ENCODE data around the gene DCHS1. TPM values are rescaled to one million over a fixed set of nuclear protein-coding genes. Genes with fewer than 3 reads are reported as not detected.

DCHS1 gene
- total RNA-seq, 1 experiment from 2014 or later, result 14.2 TPM

GRCh38 chr11:6629892-6630631, 25.5 kb downstream of the DCHS1 start (continued):
- TF ChIP-seq ZNF317 (CRISPR knock-in tag; IDR thresholded peaks at IDR 0.05; ENCODE audit: borderline replicate concordance, low read depth) (0 out of 2 replicates have a peak, but pooled peaks have one; percentile 47), RELA (CRISPR knock-in tag; IDR thresholded peaks at IDR 0.05; ENCODE audit: borderline replicate concordance) (no peak; the same call in 1 of the 2 replicates), MAX (CRISPR knock-in tag; IDR thresholded peaks at IDR 0.05) (peak; percentile 98), ETV6 (CRISPR knock-in tag; IDR thresholded peaks at IDR 0.05) (peak; percentile 10; the same call in 1 of the 2 replicates), ZNF219 (CRISPR knock-in tag; IDR thresholded peaks at IDR 0.05; ENCODE audit: borderline replicate concordance) (peak; percentile 96), CREB1 (CRISPR knock-in tag; IDR thresholded peaks at IDR 0.05) (peak; percentile 88), GTF2I (CRISPR knock-in tag; conservative IDR thresholded peaks at IDR 0.05) (no peak), AFF4 (CRISPR knock-in tag; IDR thresholded peaks at IDR 0.05; ENCODE audit: borderline replicate concordance) (no peak), CBFB (CRISPR knock-in tag; IDR thresholded peaks at IDR 0.05; ENCODE audit: low read depth) (0 out of 2 replicates have a peak, but pooled peaks have one; percentile 23), ZNF671 (CRISPR knock-in tag; IDR thresholded peaks at IDR 0.05) (no peak), SMAD4 (CRISPR knock-in tag; IDR thresholded peaks at IDR 0.05) (peak; percentile 94), USF2 (CRISPR knock-in tag; IDR thresholded peaks at IDR 0.05) (0 out of 2 replicates have a peak, but pooled peaks have one; percentile 37), CREM (CRISPR knock-in tag; IDR thresholded peaks at IDR 0.05) (peak; percentile 85), ZNF532 (CRISPR knock-in tag; IDR thresholded peaks at IDR 0.05; ENCODE audit: borderline replicate concordance) (0 out of 2 replicates have a peak, but pooled peaks have one; percentile 43), HMGA2 (CRISPR knock-in tag; IDR thresholded peaks at IDR 0.05) (no peak), NFATC4 (CRISPR knock-in tag; IDR thresholded peaks at IDR 0.05) (no peak), PRDM15 (CRISPR knock-in tag; IDR thresholded peaks at IDR 0.05) (0 out of 2 replicates have a peak, but pooled peaks have one; percentile 59), TP53 (CRISPR knock-in tag; IDR thresholded peaks at IDR 0.05) (0 out of 2 replicates have a peak, but pooled peaks have one; percentile 94), MYBL2 (CRISPR knock-in tag; IDR thresholded peaks at IDR 0.05) (peak; percentile 94), KAT7 (CRISPR knock-in tag; IDR thresholded peaks at IDR 0.05; ENCODE audit: borderline replicate concordance) (no peak; the same call in 1 of the 2 replicates), SOX15 (CRISPR knock-in tag; IDR thresholded peaks at IDR 0.05) (no peak), ZNF232 (CRISPR knock-in tag; IDR thresholded peaks at IDR 0.05) (peak; percentile 69; the same call in 1 of the 2 replicates), ZNF423 (CRISPR knock-in tag; IDR thresholded peaks at IDR 0.05) (no peak), ZNF512 (CRISPR knock-in tag; IDR thresholded peaks at IDR 0.05; ENCODE audit: borderline replicate concordance) (peak; percentile 34; the same call in 1 of the 2 replicates)
